K562 (cell line): ENCODE data around the gene DHX8. TPM values are rescaled to one million over a fixed set of nuclear protein-coding genes. Genes with fewer than 3 reads are reported as not detected.

Experiments used
- ATAC-seq: fragments of 200-7000 bp; cut with Tn5 transposase; 3 replicates; pipeline ENCODE4 v1.9.1; 2020; ENCODE audit warnings: moderate library complexity
- BruUV-seq: library from RNA; stranded (reverse); fragments of 400-500 nt; replicated peaks from 2 replicates; lab custom pipeline; 2021; lab: Mats Ljungman, UMichigan
- CTCF ChIA-PET: fragments of 300-600 bp; formaldehyde crosslinking; extraction: SDS; loops from one replicate; lab custom pipeline; 2021; ENCODE audit warnings: low intra/inter-chr PET ratio; lab: Yijun Ruan, JAX
- POLR2A ChIA-PET: fragments of 300-600, 350-650 bp; sonication (Branson Sonifier 250); formaldehyde crosslinking; extraction: SDS; loops from one replicate; lab custom pipeline; 2021; ENCODE audit warnings: antibody characterized with exemption, inconsistent platforms; lab: Yijun Ruan, JAX
- DNase-seq, 4 experiments: peaks; one replicate each; pipeline versions ENCODE4 v3.0.0 to v3.0.0-alpha.2; 2011 to 2018; ENCODE audit warnings: low spot score in 3 of 4, mixed read lengths in 3 of 4; ENCODE audit errors: extremely low read depth in 1 of 4
- FAIRE-seq: peaks from 2 replicates; lab custom pipeline; 2011; peaks lifted over from hg19 to GRCh38; lab: Jason Lieb, UNC
- H2AFZ ChIP-seq: 2 replicates; pipeline ENCODE4 v1.6.0; 2011; ENCODE audit warnings: low read depth, low read length, control low read depth, inconsistent platforms
- H3K27ac ChIP-seq: fragments of 200-600 bp; 3 replicates; pipeline ENCODE4 v1.8.0; 2011; ENCODE audit warnings: low read depth, mild to moderate bottlenecking, control low read depth, inconsistent platforms, low read length, moderate library complexity, mixed read lengths; ENCODE audit errors: extremely low read depth
- H3K27me3 ChIP-seq, 2 experiments: fragments of 300-600 bp in 1 of 2; 2 replicates in 1 of 2; 3 replicates in 1 of 2; pipeline versions ENCODE4 v1.6.0 to v1.8.0; 2011; ENCODE audit warnings: inconsistent platforms in 2 of 2, low read length in 2 of 2, mild to moderate bottlenecking in 1 of 2, mixed read lengths in 1 of 2, moderate library complexity in 1 of 2; ENCODE audit not compliant: control insufficient read depth in 2 of 2, insufficient read depth in 2 of 2
- H3K36me3 ChIP-seq: fragments of 300-600 bp; 3 replicates; pipeline ENCODE4 v1.8.0; 2011; ENCODE audit warnings: mild to moderate bottlenecking, low read length, inconsistent platforms; ENCODE audit not compliant: control insufficient read depth, insufficient read depth
- H3K4me1 ChIP-seq, 2 experiments: fragments of 200-600 bp in 1 of 2; replicated peaks in 1 of 2; 2 replicates in 1 of 2; 3 replicates in 1 of 2; pipeline versions ENCODE4 v1.5.1 to v1.8.0; 2011; ENCODE audit warnings: inconsistent platforms in 2 of 2, low read length in 2 of 2, mild to moderate bottlenecking in 1 of 2, mixed read lengths in 1 of 2, moderate library complexity in 1 of 2; ENCODE audit not compliant: control insufficient read depth in 2 of 2, insufficient read depth in 2 of 2
- H3K4me2 ChIP-seq: 2 replicates; pipeline ENCODE4 v1.6.1; 2011; ENCODE audit warnings: low read length, control low read depth, inconsistent platforms, mixed read lengths; ENCODE audit not compliant: insufficient read depth
- H3K4me3 ChIP-seq: fragments of 200-600 bp; sonication (generic), shearing (Covaris generic); 2 replicates; pipeline ENCODE4 v1.5.1; 2016; ENCODE audit warnings: control low read depth, inconsistent platforms
- H3K79me2 ChIP-seq: fragments of 200-600 bp; 3 replicates; pipeline ENCODE4 v1.8.0; 2011; ENCODE audit warnings: low read length, inconsistent platforms; ENCODE audit not compliant: control insufficient read depth, insufficient read depth
- H3K9ac ChIP-seq, 2 experiments: 2 replicates each; pipeline versions ENCODE4 v1.6.0 to v1.6.1; 2011; ENCODE audit warnings: low read depth in 2 of 2, low read length in 2 of 2, control low read depth in 1 of 2, inconsistent platforms in 1 of 2, mild to moderate bottlenecking in 1 of 2, mixed read lengths in 1 of 2; ENCODE audit not compliant: insufficient read depth in 1 of 2
- H3K9me1 ChIP-seq: one replicate; pipeline ENCODE4 v1.6.0; 2011; ENCODE audit warnings: inconsistent platforms, mild to moderate bottlenecking, low read length, moderate library complexity; ENCODE audit not compliant: control insufficient read depth, insufficient read depth
- H3K9me3 ChIP-seq: replicated peaks from 2 replicates; pipeline ENCODE4 v1.5.1; 2011; ENCODE audit warnings: low read depth, low read length, inconsistent platforms; ENCODE audit not compliant: control insufficient read depth, insufficient read depth
- H4K20me1 ChIP-seq: replicated peaks from 2 replicates; pipeline ENCODE4 v1.6.1; 2011; ENCODE audit warnings: low read length, inconsistent platforms, mixed read lengths; ENCODE audit not compliant: control insufficient read depth, insufficient read depth
- POLR2A ChIP-seq: fragments of 450-650 bp; conservative IDR thresholded peaks from 2 replicates; pipeline ENCODE4 v1.6.1; 2016
- POLR2G ChIP-seq: fragments of 200-400 bp; formaldehyde crosslinking; IDR thresholded peaks from 2 replicates; pipeline ENCODE4 v1.6.1; 2017; ENCODE audit warnings: low read depth, mild to moderate bottlenecking, antibody characterized with exemption, low read length, moderate library complexity
- RAD21 ChIP-seq, 2 experiments: fragments of 250-450 bp in 1 of 2; fragments of 450-650 bp in 1 of 2; sonication (Bioruptor Pico) in 1 of 2; formaldehyde crosslinking in 1 of 2; IDR thresholded peaks in 1 of 2; conservative IDR thresholded peaks in 1 of 2; 2 replicates each; pipeline versions ENCODE4 v1.4.0 to v1.8.0; 2020 to 2022; ENCODE audit warnings: mild to moderate bottlenecking in 2 of 2, moderate library complexity in 1 of 2
- WGBS: fragments of 100-300 bp; shearing (Covaris generic); methylation state at CpG from one replicate; pipeline ENCODE4 v1.1.6; 2016; ENCODE audit warnings: low coverage, mixed read lengths; ENCODE audit not compliant: insufficient coverage; ENCODE audit errors: missing lambda C conversion rate; 5-methylcytosine and 5-hydroxymethylcytosine counted together
- in situ Hi-C: fragments of 300-500 bp; cut with MboI; formaldehyde crosslinking; loops from 4 replicates; pipeline ENCODE4 v1.15.0; 2018; ENCODE audit warnings: inconsistent platforms, mixed read lengths
- intact Hi-C: fragments of 100-400 bp; cut with micrococcal nuclease; formaldehyde crosslinking; loops from 2 replicates; pipeline ENCODE4 v1.14.2; 2022
- polyA plus RNA-seq, 8 experiments: library from polyadenylated mRNA; depleted of rRNA in 4 of 8; stranded (reverse) in 5 of 8; unstranded in 3 of 8; fragments of >200 nt; fragmentation: Nextera tagmentation in 2 of 8; fragmentation: Illumina TruSeq in 1 of 8; extraction: Ambion mirVana in 2 of 8; extraction: Trizol in 1 of 8; gene quantifications; 2 replicates each; pipeline versions ENCODE4 v1.2.1 to v1.2.3, GENCODE V29; 2011 to 2014; ENCODE audit warnings: inconsistent platforms in 1 of 8, missing spikeins in 1 of 8
- total RNA-seq, 7 experiments: library from RNA; depleted of rRNA in 6 of 7; stranded (reverse); fragments of >200 nt in 6 of 7; fragmentation: Illumina TruSeq in 2 of 7; extraction: Trizol in 2 of 7; gene quantifications; 2 replicates each; pipeline versions ENCODE4 v1.2.1 to v1.2.3, GENCODE V29; 2011 to 2021; ENCODE audit warnings: low replicate concordance in 1 of 7

Gene DHX8
- total and polyA plus RNA-seq, 9 of the 15 experiments (the other 6 are each of a cell fraction or from before 2014, with no cell fraction given): 16.7 to 42.5 (median 25.6) TPM

DNA sequence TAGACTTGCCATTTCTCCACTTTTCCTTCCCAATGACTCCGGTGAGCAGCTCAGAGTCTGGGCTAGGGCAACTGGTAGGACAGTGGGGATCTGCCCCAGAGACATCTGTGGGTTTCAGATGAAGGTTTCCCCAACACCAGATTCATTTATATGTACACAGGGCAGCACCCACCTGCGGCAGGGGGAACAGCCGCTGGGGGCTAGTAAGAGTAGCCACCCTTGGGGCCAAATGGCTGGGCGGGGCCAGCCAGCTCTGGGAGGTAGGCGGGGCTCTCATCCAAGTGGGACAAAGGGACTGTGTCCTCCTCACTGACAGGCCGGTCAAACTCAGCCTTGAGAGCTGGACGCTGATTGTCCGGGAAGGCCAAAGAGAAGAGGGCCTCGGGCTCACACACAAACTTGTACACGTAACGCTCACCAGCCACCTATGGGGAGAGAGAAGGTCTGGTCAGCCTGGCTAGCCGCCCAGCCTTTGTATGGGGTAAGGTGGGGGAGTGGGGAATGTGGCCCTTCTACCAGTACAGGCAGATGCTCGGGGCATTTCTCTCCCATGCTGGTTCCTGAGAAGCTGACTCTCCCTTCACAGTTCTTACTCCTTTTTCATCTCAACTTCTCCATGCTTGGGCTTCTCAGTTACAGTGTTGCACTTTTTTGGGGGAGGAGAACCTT, 44.7 kb downstream of the DHX8 start:
- H3K79me2 ChIP-seq: no peaks in the 10 kb centered on the region
- H3K4me2 ChIP-seq: no peak overlapping the region
- H2AFZ ChIP-seq: no peak overlapping the region
- H3K9me3 ChIP-seq: no peaks in the 10 kb centered on the region
- POLR2A ChIA-PET: interaction anchor here (0.6 to 3.3 kb wide), 3 partner anchors 8 to 490 kb away, joined by 3 to 14 read pairs (median 4); partner anchors contain the start of gene ETV4
- in situ Hi-C loops (no loop called here), intact Hi-C loops (no loop called here)
- peaks cover 22 to 26% of the 10 kb centered on the region in 2 experiments for H3K4me1 ChIP-seq
- H3K36me3 ChIP-seq: peaks cover 83% of the 10 kb centered on the region
- FAIRE-seq: no peak
- H3K27ac ChIP-seq: 0 out of 3 replicates have a peak overlapping the region, but pooled peaks have one; percentile 10
- H3K27me3 ChIP-seq: no peaks in the 10 kb centered on the region
- TF ChIP-seq POLR2G: peak; percentile 51; the same call in 1 of the 2 replicates
- TF ChIP-seq POLR2A: 0 out of 2 replicates have a peak, but pooled peaks have one; percentile 14
- TF ChIP-seq RAD21 (CRISPR knock-in tag; conservative IDR thresholded peaks at IDR 0.05 in 1 of 2, IDR thresholded peaks at IDR 0.05 in 1 of 2): no peak
- TF ChIP-seq, all 486 proteins: peak for 2
- CTCF ChIA-PET: no interaction called here
- DNase-seq: peak in 3 of 4 experiments; percentile 31 to 40 (median 38)
- Histone ChIP-seq H4K20me1 (0 out of 2 replicates have a peak, but pooled peaks cover 3% of the 10 kb centered on the region), H3K9ac (peak overlapping the region in 1 of 2 experiments; percentile 22; a peak in 1 of 4 replicates), H3K9me1 (peaks cover 5% of the 10 kb centered on the region), H3K4me3 (no peak overlapping the region)
- WGBS: 81% methylated on average over 10 of the region's 13 CpGs
- peak; percentile 49 for ATAC-seq
- no TSS peak for BruUV-seq
